ENCODE results near the gene KIF21A. TPM values are rescaled to one million over a fixed set of nuclear protein-coding genes. Genes with fewer than 3 reads are reported as not detected.

Gene KIF21A
- total and polyA plus RNA-seq, 2 donors (not counting 3 experiments of a cell fraction or from before 2014, with no cell fraction given), result 1.8 to 10.1 TPM

DNA sequence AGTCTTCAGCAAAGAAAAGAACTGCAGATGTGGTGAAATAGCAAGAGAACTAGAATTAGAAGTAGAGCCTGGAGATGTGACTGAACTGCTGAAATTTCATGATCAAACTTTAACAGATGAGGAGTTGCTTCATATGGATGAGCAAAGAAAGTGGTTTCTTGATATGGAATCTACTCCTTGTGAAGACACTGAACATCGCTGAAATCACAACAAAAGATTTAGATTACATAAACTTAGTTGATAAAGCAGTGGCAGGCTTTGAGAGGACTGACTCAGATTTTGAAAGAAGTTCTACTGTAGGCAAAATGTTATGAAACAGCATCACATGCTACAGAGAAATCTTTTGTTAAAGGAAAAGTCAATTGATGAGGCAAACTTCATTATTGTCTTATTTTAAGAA, 175.0 kb downstream of the KIF21A start:
- dilution Hi-C loops (cut with MboI; ENCODE audit: extremely low pct_ligation_motif_present, low sequenced_read_pairs), result no loop called here
- Histone ChIP-seq H3K4me1 (ENCODE audit: control insufficient read depth, extremely low read depth, insufficient read depth, low read length) (no peaks in the 10 kb centered on the region), H3K9me3 (replicated peaks; ENCODE audit: control insufficient read depth, insufficient read depth, low read length) (no peaks in the 10 kb centered on the region), H4K20me1 (replicated peaks; ENCODE audit: control insufficient read depth, extremely low read depth, insufficient read depth, low read length) (no peaks in the 10 kb centered on the region), H3K27me3 (ENCODE audit: control insufficient read depth in 2 of 2, insufficient read depth in 2 of 2, low read length in 2 of 2) (peaks cover 7 to 9% of the 10 kb centered on the region in 2 experiments), H3K79me2 (ENCODE audit: control insufficient read depth, insufficient read depth, low read length) (no peaks in the 10 kb centered on the region), H3K27ac (ENCODE audit: insufficient read depth, low read depth, low read length) (no peak overlapping the region), H2AFZ (ENCODE audit: low read depth, low read length) (no peak overlapping the region), H3K4me2 (ENCODE audit: insufficient read depth, low read length) (no peak overlapping the region), H3K9ac (replicated peaks; ENCODE audit: extremely low read depth, insufficient read depth, low read length) (no peak overlapping the region), H3K4me3 (replicated peaks in 1 of 3; ENCODE audit: insufficient read depth in 1 of 3, low read depth in 1 of 3, low read length in 3 of 3) (no peak overlapping the region), H3K9me1 (replicated peaks; ENCODE audit: control insufficient read depth, extremely low read depth, insufficient read depth, low read length) (no peaks in the 10 kb centered on the region), H3K36me3 (ENCODE audit: control insufficient read depth in 2 of 2, extremely low read depth in 1 of 2, insufficient read depth in 2 of 2, low read length in 2 of 2) (no peaks in the 10 kb centered on the region)
- intact Hi-C loops (cut with micrococcal nuclease), result no loop called here
- no peak for DNase-seq (ENCODE audit: low read depth, low spot score)
- FAIRE-seq, result no peak
- BruUV-seq (replicated peaks), result no TSS peak
- TF ChIP-seq EZH2 (IDR thresholded peaks at IDR 0.05; ENCODE audit: borderline replicate concordance, low read depth, low read length, severe bottlenecking), result no peak
- TF ChIP-seq, protein P1, sequence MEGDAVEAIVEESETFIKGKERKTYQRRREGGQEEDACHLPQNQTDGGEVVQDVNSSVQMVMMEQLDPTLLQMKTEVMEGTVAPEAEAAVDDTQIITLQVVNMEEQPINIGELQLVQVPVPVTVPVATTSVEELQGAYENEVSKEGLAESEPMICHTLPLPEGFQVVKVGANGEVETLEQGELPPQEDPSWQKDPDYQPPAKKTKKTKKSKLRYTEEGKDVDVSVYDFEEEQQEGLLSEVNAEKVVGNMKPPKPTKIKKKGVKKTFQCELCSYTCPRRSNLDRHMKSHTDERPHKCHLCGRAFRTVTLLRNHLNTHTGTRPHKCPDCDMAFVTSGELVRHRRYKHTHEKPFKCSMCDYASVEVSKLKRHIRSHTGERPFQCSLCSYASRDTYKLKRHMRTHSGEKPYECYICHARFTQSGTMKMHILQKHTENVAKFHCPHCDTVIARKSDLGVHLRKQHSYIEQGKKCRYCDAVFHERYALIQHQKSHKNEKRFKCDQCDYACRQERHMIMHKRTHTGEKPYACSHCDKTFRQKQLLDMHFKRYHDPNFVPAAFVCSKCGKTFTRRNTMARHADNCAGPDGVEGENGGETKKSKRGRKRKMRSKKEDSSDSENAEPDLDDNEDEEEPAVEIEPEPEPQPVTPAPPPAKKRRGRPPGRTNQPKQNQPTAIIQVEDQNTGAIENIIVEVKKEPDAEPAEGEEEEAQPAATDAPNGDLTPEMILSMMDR (IDR thresholded peaks at IDR 0.05; ENCODE audit: extremely low read depth in 1 of 2, insufficient read depth in 1 of 2, low read depth in 1 of 2, low read length in 2 of 2), result no peak
- no peak for TF ChIP-seq MAX (IDR thresholded peaks at IDR 0.05; ENCODE audit: insufficient read depth, insufficient read length)
- no peak for TF ChIP-seq JUN (IDR thresholded peaks at IDR 0.05; ENCODE audit: borderline replicate concordance, insufficient read depth, insufficient read length, low read depth)
- no peak for TF ChIP-seq POLR2AphosphoS5 (IDR thresholded peaks at IDR 0.05; ENCODE audit: insufficient read depth, low read depth, low read length)
- no peak for TF ChIP-seq POLR2A (IDR thresholded peaks at IDR 0.05; ENCODE audit: low read depth, low read length)
- no peak for TF ChIP-seq FOS (IDR thresholded peaks at IDR 0.05; ENCODE audit: borderline replicate concordance, insufficient read depth, low read length)
- no peak for TF ChIP-seq MYC (IDR thresholded peaks at IDR 0.05; ENCODE audit: low read depth, low read length)
- no peak for TF ChIP-seq GATA2 (IDR thresholded peaks at IDR 0.05; ENCODE audit: insufficient read depth, insufficient read length, low read depth, low read length)
- ChIA-PET CTCF (no interaction called here), POLR2A (no interaction called here)

Data from endothelial cell of umbilical vein (primary cell).